IMR-90 (cell line): ENCODE data around the gene REG1A. TPM values are rescaled to one million over a fixed set of nuclear protein-coding genes. Genes with fewer than 3 reads are reported as not detected.

Experiments
- ATAC-seq: fragments of 200-7000 bp; cut with Tn5 transposase; 2 replicates; pipeline ENCODE4 v1.9.1; 2020; ENCODE audit warnings: low read depth, mild to moderate bottlenecking, moderate library complexity
- BruUV-seq: library from RNA; stranded (reverse); fragments of 400-500 nt; replicated peaks from 2 replicates; lab custom pipeline; 2021; lab: Mats Ljungman, UMichigan
- CTCF ChIA-PET: fragments of 300-600 bp; formaldehyde crosslinking; extraction: SDS; loops from one replicate; lab custom pipeline; 2021; ENCODE audit warnings: antibody characterized with exemption; lab: Yijun Ruan, JAX
- POLR2A ChIA-PET: fragments of 300-600 bp; sonication (Branson Sonifier 250); formaldehyde crosslinking; loops from one replicate; lab custom pipeline; 2022; ENCODE audit warnings: antibody characterized with exemption; ENCODE audit not compliant: unreplicated experiment; lab: Charles Lee
- DNase-seq: peaks from one replicate; pipeline ENCODE4 v3.0.0; 2013
- H2AFZ ChIP-seq: replicated peaks from 2 replicates; pipeline ENCODE3; 2013; ENCODE audit warnings: low read length, mild to moderate bottlenecking; ENCODE audit not compliant: poor library complexity
- H2AK5ac ChIP-seq: 2 replicates; pipeline ENCODE4 v1.6.1; 2013; ENCODE audit warnings: low read depth, low read length, inconsistent platforms
- H2AK9ac ChIP-seq: replicated peaks from 2 replicates; pipeline ENCODE3; 2013; ENCODE audit warnings: mild to moderate bottlenecking, low read depth, low read length, moderate library complexity; ENCODE audit not compliant: poor library complexity
- H2BK120ac ChIP-seq: 2 replicates; pipeline ENCODE4 v1.6.1; 2013; ENCODE audit warnings: low read depth, low read length, inconsistent platforms
- H2BK15ac ChIP-seq: 3 replicates; pipeline ENCODE4 v1.6.1; 2013; ENCODE audit warnings: low read depth, low read length, inconsistent platforms
- H2BK20ac ChIP-seq: 2 replicates; pipeline ENCODE4 v1.6.1; 2013; ENCODE audit warnings: low read depth, mild to moderate bottlenecking, inconsistent platforms, low read length, moderate library complexity
- H2BK5ac ChIP-seq: 2 replicates; pipeline ENCODE4 v1.6.1; 2013; ENCODE audit warnings: mild to moderate bottlenecking, low read depth, low read length, inconsistent platforms; ENCODE audit not compliant: poor library complexity, severe bottlenecking
- H3K14ac ChIP-seq: replicated peaks from 2 replicates; pipeline ENCODE4 v1.6.1; 2013; ENCODE audit warnings: low read depth, low read length, inconsistent platforms
- H3K18ac ChIP-seq: 2 replicates; pipeline ENCODE4 v1.6.1; 2013; ENCODE audit warnings: low read depth, low read length, control low read depth
- H3K23ac ChIP-seq: 2 replicates; pipeline ENCODE4 v1.6.1; 2013; ENCODE audit warnings: low read depth, low read length, inconsistent platforms
- H3K27ac ChIP-seq: 2 replicates; pipeline ENCODE4 v1.5.1; 2013; ENCODE audit warnings: mild to moderate bottlenecking, control low read depth, low read length; ENCODE audit not compliant: insufficient read depth
- H3K27me3 ChIP-seq: 2 replicates; pipeline ENCODE4 v1.6.1; 2013; ENCODE audit warnings: low read length; ENCODE audit not compliant: control insufficient read depth, insufficient read depth
- H3K36me3 ChIP-seq: 2 replicates; pipeline ENCODE4 v1.6.1; 2013; ENCODE audit warnings: low read length, mixed read lengths; ENCODE audit not compliant: control insufficient read depth, insufficient read depth
- H3K4ac ChIP-seq: 2 replicates; pipeline ENCODE4 v1.6.1; 2013; ENCODE audit warnings: low read depth, low read length, inconsistent platforms
- H3K4me1 ChIP-seq: 2 replicates; pipeline ENCODE4 v1.6.1; 2013; ENCODE audit warnings: low read length, mixed read lengths; ENCODE audit not compliant: control insufficient read depth, insufficient read depth
- H3K4me2 ChIP-seq: 2 replicates; pipeline ENCODE4 v1.6.1; 2013; ENCODE audit warnings: low read depth, mild to moderate bottlenecking, control low read depth, low read length, moderate library complexity
- H3K4me3 ChIP-seq: 2 replicates; pipeline ENCODE4 v1.5.1; 2013; ENCODE audit warnings: low read depth, mild to moderate bottlenecking, control low read depth, low read length, moderate library complexity; ENCODE audit not compliant: insufficient read depth
- H3K56ac ChIP-seq: 2 replicates; pipeline ENCODE4 v1.6.1; 2013; ENCODE audit warnings: low read length, inconsistent platforms; ENCODE audit not compliant: insufficient read depth; ENCODE audit errors: extremely low read depth
- H3K79me1 ChIP-seq, 2 experiments: 2 replicates each; pipeline ENCODE4 v1.6.1; 2013; ENCODE audit warnings: low read length in 2 of 2, inconsistent platforms in 1 of 2, low read depth in 1 of 2
- H3K9ac ChIP-seq: 2 replicates; pipeline ENCODE4 v1.6.1; 2013; ENCODE audit warnings: low read depth, low read length, control low read depth
- H3K9me1 ChIP-seq: 2 replicates; pipeline ENCODE4 v1.6.1; 2013; ENCODE audit warnings: low read length, inconsistent platforms; ENCODE audit not compliant: insufficient read depth
- H3K9me3 ChIP-seq: 2 replicates; pipeline ENCODE4 v1.6.1; 2013; ENCODE audit warnings: low read length; ENCODE audit not compliant: control insufficient read depth, insufficient read depth
- H4K20me1 ChIP-seq: 2 replicates; pipeline ENCODE4 v1.6.1; 2013; ENCODE audit warnings: low read length, inconsistent platforms; ENCODE audit not compliant: insufficient read depth
- H4K5ac ChIP-seq: 2 replicates; pipeline ENCODE4 v1.6.1; 2013; ENCODE audit warnings: mild to moderate bottlenecking, low read depth, low read length, control low read depth
- H4K8ac ChIP-seq, 2 experiments: 2 replicates each; pipeline ENCODE4 v1.6.1; 2013; ENCODE audit warnings: low read depth in 2 of 2, low read length in 2 of 2, control low read depth in 1 of 2, inconsistent platforms in 1 of 2
- H4K91ac ChIP-seq: 2 replicates; pipeline ENCODE4 v1.6.1; 2013; ENCODE audit warnings: low read depth, low read length, inconsistent platforms; ENCODE audit not compliant: insufficient read depth
- CEBPB ChIP-seq: IDR thresholded peaks from 2 replicates; pipeline ENCODE4 v1.6.1; 2012; ENCODE audit warnings: low read depth, low read length, improper control_type of control experiment
- MAZ ChIP-seq: IDR thresholded peaks from 2 replicates; pipeline ENCODE4 v1.6.1; 2012; ENCODE audit warnings: low read depth, mild to moderate bottlenecking, low read length, improper control_type of control experiment, moderate library complexity, borderline replicate concordance
- WGBS, 2 experiments: methylation state at CpG; one replicate each; pipeline versions ENCODE4 v1.1.5 to v1.1.7; 2013; ENCODE audit warnings: missing lambda C conversion rate in 2 of 2; ENCODE audit not compliant: insufficient read length in 1 of 2; ENCODE audit errors: extremely low coverage in 2 of 2; 5-methylcytosine and 5-hydroxymethylcytosine counted together
- dilution Hi-C: fragments of 300-500 bp; cut with HindIII; formaldehyde crosslinking; loops from one replicate; pipeline ENCODE4 v1.14.3; 2018; ENCODE audit warnings: low sequenced_read_pairs; ENCODE audit not compliant: unreplicated experiment
- in situ Hi-C: fragments of 300-500 bp; cut with MboI; formaldehyde crosslinking; loops from 3 replicates; pipeline ENCODE4 v1.14.3; 2019; ENCODE audit warnings: low sequenced_read_pairs, inconsistent platforms, mixed read lengths
- intact Hi-C: fragments of 100-400 bp; cut with micrococcal nuclease; formaldehyde crosslinking; loops from 2 replicates; pipeline ENCODE4 v1.10.0; 2022
- polyA plus RNA-seq, 3 experiments: library from polyadenylated mRNA; depleted of rRNA; stranded (reverse); fragments of >200 nt; gene quantifications; 2 replicates each; pipeline ENCODE4 v1.2.3, GENCODE V29; 2012; ENCODE audit warnings: low replicate concordance in 1 of 3
- total RNA-seq: library from RNA; depleted of rRNA; stranded (reverse); fragments of >200 nt; gene quantifications from 2 replicates; pipeline ENCODE4 v1.2.3, GENCODE V29; 2012

Gene REG1A
- total and polyA plus RNA-seq, 2 of the 4 experiments (the other 2 are of a cell fraction) = not detected

GRCh38 chr2:79101024-79101423, 19.3 kb upstream of the REG1A start:
- no peak overlapping the region for H3K56ac ChIP-seq
- ATAC-seq = no peak
- H2BK5ac ChIP-seq = no peak overlapping the region
- TF ChIP-seq CEBPB = peak; percentile 63
- no peak for TF ChIP-seq MAZ
- H4K20me1 ChIP-seq = no peaks in the 10 kb centered on the region
- WGBS, 2 experiments = 17% methylated on average over 2 of the region's 2 CpGs; no CpG with 5 or more reads in 1 of the 2 experiments
- no peak overlapping the region for H3K4me3 ChIP-seq
- no peak overlapping the region for H3K9ac ChIP-seq
- no peak overlapping the region for H4K91ac ChIP-seq
- BruUV-seq = no TSS peak
- POLR2A ChIA-PET = no interaction called here
- no peak overlapping the region for H3K27ac ChIP-seq
- H3K9me3 ChIP-seq = peaks cover 18% of the 10 kb centered on the region
- H3K4ac ChIP-seq = no peak overlapping the region
- no peaks in the 10 kb centered on the region for H3K4me1 ChIP-seq
- no peak overlapping the region for H3K4me2 ChIP-seq
- in situ Hi-C loops = no loop called here
- CTCF ChIA-PET = no interaction called here
- DNase-seq = no peak
- H2AK9ac ChIP-seq = no peak overlapping the region
- no peak overlapping the region for H2AK5ac ChIP-seq
- H3K18ac ChIP-seq = no peak overlapping the region
- no peak overlapping the region for H3K23ac ChIP-seq
- H4K5ac ChIP-seq = no peak overlapping the region
- H4K8ac ChIP-seq = no peak overlapping the region
- H3K79me1 ChIP-seq = no peaks in the 10 kb centered on the region
- H2BK15ac ChIP-seq = no peak overlapping the region
- dilution Hi-C loops = no loop called here
- H3K36me3 ChIP-seq = no peaks in the 10 kb centered on the region
- no peak overlapping the region for H2BK120ac ChIP-seq
- H3K9me1 ChIP-seq = no peaks in the 10 kb centered on the region
- intact Hi-C loops = no loop called here
- H3K14ac ChIP-seq = no peak overlapping the region
- no peak overlapping the region for H2AFZ ChIP-seq
- no peak overlapping the region for H2BK20ac ChIP-seq
- no peaks in the 10 kb centered on the region for H3K27me3 ChIP-seq
